WTC11 (cell line): Measurements from ENCODE around the gene SRRM3.

Source experiments
- ATF6 ChIP-seq: sonication (generic); formaldehyde crosslinking; IDR thresholded peaks from 2 replicates; pipeline ENCODE4 v1.8.1; 2023; ENCODE audit warnings: mild to moderate bottlenecking, missing genetic modification reagents
- CBFB ChIP-seq: sonication (generic); formaldehyde crosslinking; IDR thresholded peaks from 2 replicates; pipeline ENCODE4 v1.8.1; 2022; ENCODE audit warnings: mild to moderate bottlenecking, low read depth, missing genetic modification reagents
- CTCF ChIP-seq: fragments of 200-600 bp; IDR thresholded peaks from 2 replicates; pipeline ENCODE4 v1.8.0; 2022; ENCODE audit warnings: antibody characterized with exemption
- GTF2I ChIP-seq: fragments of 250-450 bp; sonication (Bioruptor Pico); conservative IDR thresholded peaks from 2 replicates; pipeline ENCODE4 v1.4.0; 2021; ENCODE audit warnings: mild to moderate bottlenecking
- JUN ChIP-seq: sonication (generic); formaldehyde crosslinking; IDR thresholded peaks from 2 replicates; pipeline ENCODE4 v1.8.0; 2023; ENCODE audit warnings: mild to moderate bottlenecking, missing genetic modification reagents
- KAT7 ChIP-seq: sonication (generic); formaldehyde crosslinking; IDR thresholded peaks from 2 replicates; pipeline ENCODE4 v1.8.1; 2023; ENCODE audit warnings: missing genetic modification reagents, mild to moderate bottlenecking, borderline replicate concordance
- MAX ChIP-seq: sonication (generic); formaldehyde crosslinking; IDR thresholded peaks from 2 replicates; pipeline ENCODE4 v1.8.0; 2022; ENCODE audit warnings: mild to moderate bottlenecking, missing genetic modification reagents
- NR3C1 ChIP-seq: sonication (generic); formaldehyde crosslinking; conservative IDR thresholded peaks from 2 replicates; pipeline ENCODE4 v1.8.1; 2023; ENCODE audit warnings: low read depth, mild to moderate bottlenecking, missing genetic modification reagents
- ZNF263 ChIP-seq: sonication (generic); formaldehyde crosslinking; IDR thresholded peaks from 2 replicates; pipeline ENCODE4 v1.8.1; 2022; ENCODE audit warnings: low read depth, mild to moderate bottlenecking, moderate library complexity, missing genetic modification reagents

GRCh38 chr7:76187272-76187671 lies 14.4 kb upstream of the SRRM3 start:
- no peak for TF ChIP-seq CTCF
- no peak for TF ChIP-seq JUN (CRISPR knock-in tag)
- no peak for TF ChIP-seq MAX (CRISPR knock-in tag)
- TF ChIP-seq KAT7 (CRISPR knock-in tag), result no peak
- TF ChIP-seq CBFB (CRISPR knock-in tag), result no peak
- TF ChIP-seq GTF2I (CRISPR knock-in tag), result no peak
- no peak for TF ChIP-seq ZNF263 (CRISPR knock-in tag)
- TF ChIP-seq ATF6 (CRISPR knock-in tag), result no peak
- no peak for TF ChIP-seq NR3C1 (CRISPR knock-in tag)
